ENCODE measurements around the gene CYP39A1. TPM values are rescaled to one million over a fixed set of nuclear protein-coding genes. Genes with fewer than 3 reads are reported as not detected.

The CYP39A1 gene
- total and polyA plus RNA-seq, 4 donors: 2.2 to 10.8 (median 5.5) TPM

DNA sequence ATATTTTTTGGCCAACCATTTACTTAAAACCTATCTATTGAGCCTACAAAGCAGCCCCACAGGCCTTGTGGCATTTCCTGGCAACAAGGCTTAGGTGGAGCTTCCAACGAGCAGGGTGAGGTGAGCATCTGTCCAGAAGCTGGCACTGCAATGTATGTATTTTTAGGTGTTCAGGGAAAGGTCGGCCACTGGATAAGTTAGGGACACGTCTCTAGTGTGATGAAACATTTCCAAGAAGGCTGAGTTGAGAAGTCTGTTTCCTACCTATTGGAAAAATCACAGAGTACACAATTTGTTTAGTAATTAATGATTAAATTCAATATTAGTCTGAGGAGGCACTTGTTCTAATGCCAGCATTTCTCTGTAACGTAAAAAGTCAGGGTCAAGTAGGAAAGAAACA is 143.6 kb downstream of the CYP39A1 start:
- no peak overlapping the region for H3K27ac ChIP-seq (ENCODE audit: low read depth, low read length)
- no peaks in the 10 kb centered on the region for H3K4me1 ChIP-seq (ENCODE audit: control insufficient read depth, insufficient read depth, low read length)

DNA sequence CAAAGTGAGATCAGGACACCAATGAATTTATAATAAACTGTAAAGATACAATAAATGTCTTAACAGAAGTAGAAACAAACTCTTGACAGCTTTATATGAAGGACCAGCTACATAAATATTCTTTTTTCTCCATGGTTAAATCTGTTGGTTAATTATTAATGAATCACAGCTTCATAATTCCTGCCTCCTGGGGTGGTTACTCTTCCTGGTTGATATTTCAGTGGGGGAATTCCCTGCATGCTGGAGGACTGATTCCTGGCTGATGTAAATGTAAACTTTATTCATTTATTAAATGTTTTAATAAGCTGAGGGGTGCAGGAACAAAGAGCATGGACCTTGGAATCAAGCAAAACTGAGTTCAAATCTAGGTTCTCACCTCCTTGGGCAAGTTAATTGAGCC is 145.2 kb downstream of the CYP39A1 start:
- no peak overlapping the region for H3K27ac ChIP-seq (ENCODE audit: low read depth, low read length)
- H3K9me3 ChIP-seq (ENCODE audit: control insufficient read depth, insufficient read depth, low read length): no peaks in the 10 kb centered on the region
- no peaks in the 10 kb centered on the region for H3K27me3 ChIP-seq (ENCODE audit: control insufficient read depth, insufficient read depth, low read length)
- no peaks in the 10 kb centered on the region for H3K4me1 ChIP-seq (ENCODE audit: control insufficient read depth, insufficient read depth, low read length)
- no peak for DNase-seq (ENCODE audit: low read depth in 4 of 6, low spot score in 6 of 6)
- no peak overlapping the region for H3K4me3 ChIP-seq (ENCODE audit: low read depth, low read length)
- H3K36me3 ChIP-seq (ENCODE audit: control insufficient read depth, insufficient read depth, low read length): no peaks in the 10 kb centered on the region

More for the DNA sequence above, 143.6 kb downstream of the CYP39A1 start:
- WGBS (ENCODE audit: insufficient coverage): no CpG with 5 or more reads among the region's 4 CpGs
- no peaks in the 10 kb centered on the region for H3K36me3 ChIP-seq (ENCODE audit: control insufficient read depth, insufficient read depth, low read length)
- DNase-seq (ENCODE audit: low read depth in 4 of 6, low spot score in 6 of 6): no peak
- no peaks in the 10 kb centered on the region for H3K9me3 ChIP-seq (ENCODE audit: control insufficient read depth, insufficient read depth, low read length)
- no peak overlapping the region for H3K4me3 ChIP-seq (ENCODE audit: low read depth, low read length)
- H3K27me3 ChIP-seq (ENCODE audit: control insufficient read depth, insufficient read depth, low read length): no peaks in the 10 kb centered on the region

DNA sequence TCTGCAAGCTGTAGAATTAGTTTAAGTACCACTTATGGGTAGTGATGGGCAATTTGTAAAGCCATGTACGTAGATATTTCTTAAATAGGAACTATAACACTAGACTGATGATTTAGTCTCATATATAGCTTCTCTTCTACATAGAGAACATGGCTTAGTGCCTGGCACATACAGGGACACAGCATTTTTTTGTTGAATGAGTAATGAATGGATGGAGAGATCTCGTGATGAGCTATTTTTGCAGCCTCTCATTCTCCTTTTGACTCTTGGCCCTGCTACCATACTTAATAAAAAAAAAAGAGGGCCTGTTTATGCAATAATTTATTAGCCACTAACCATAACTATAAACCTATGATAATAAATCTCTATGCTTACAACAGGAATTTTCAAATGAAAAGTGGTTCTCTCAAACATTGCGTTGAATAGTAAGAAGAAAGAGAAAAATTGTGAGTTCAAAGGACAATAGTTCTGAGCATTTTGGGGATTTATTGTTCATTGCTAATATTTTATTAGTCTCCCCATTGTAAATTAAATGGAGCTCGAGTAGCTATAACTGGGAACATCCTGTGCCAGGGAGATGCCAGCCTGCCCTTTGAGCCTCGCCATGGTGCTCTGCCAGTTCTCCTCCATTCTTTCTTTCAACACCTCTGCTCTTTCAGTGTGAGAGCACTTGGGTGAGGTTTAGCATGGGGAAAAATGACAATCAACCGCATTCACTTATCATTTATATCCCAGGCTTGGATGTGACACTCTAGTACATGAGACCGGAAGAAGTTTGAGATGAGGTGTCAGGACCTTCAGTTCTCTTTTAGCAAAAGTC is 146.7 kb downstream of the CYP39A1 start:
- Histone ChIP-seq H3K4me1 (ENCODE audit: control insufficient read depth, insufficient read depth, low read length) (no peaks in the 10 kb centered on the region), H3K4me3 (ENCODE audit: low read depth, low read length) (no peak overlapping the region), H3K27me3 (ENCODE audit: control insufficient read depth, insufficient read depth, low read length) (no peaks in the 10 kb centered on the region), H3K27ac (ENCODE audit: low read depth, low read length) (no peak overlapping the region), H3K9me3 (ENCODE audit: control insufficient read depth, insufficient read depth, low read length) (no peaks in the 10 kb centered on the region), H3K36me3 (ENCODE audit: control insufficient read depth, insufficient read depth, low read length) (no peaks in the 10 kb centered on the region)
- no CpG with 5 or more reads among the region's 7 CpGs for WGBS (ENCODE audit: insufficient coverage)
- no peak for DNase-seq (ENCODE audit: low read depth in 4 of 6, low spot score in 6 of 6)

DNA sequence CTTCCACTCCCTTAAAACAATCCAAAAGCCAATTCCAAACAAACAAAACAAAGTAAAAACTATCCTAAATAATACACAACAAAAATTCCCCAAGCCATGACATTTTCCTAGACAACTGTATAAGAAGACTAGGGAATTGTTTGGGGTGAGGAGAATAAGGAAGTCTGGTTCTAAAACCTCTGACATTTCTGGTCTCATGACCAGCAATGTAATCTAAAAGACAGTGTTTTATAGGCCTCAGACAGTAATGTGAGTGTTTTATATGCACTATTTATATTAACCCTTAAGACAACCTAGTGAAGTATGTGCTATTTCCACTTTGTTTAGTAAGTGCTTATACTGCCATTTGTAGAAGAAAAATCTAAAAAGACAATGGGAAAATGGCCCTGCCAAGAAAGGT is 148.4 kb downstream of the CYP39A1 start:
- no peaks in the 10 kb centered on the region for H3K4me1 ChIP-seq (ENCODE audit: control insufficient read depth, insufficient read depth, low read length)
- no peak for DNase-seq (ENCODE audit: low read depth in 4 of 6, low spot score in 6 of 6)
- H3K9me3 ChIP-seq (ENCODE audit: control insufficient read depth, insufficient read depth, low read length): no peaks in the 10 kb centered on the region
- no peak overlapping the region for H3K27ac ChIP-seq (ENCODE audit: low read depth, low read length)
- no peak overlapping the region for H3K4me3 ChIP-seq (ENCODE audit: low read depth, low read length)
- H3K27me3 ChIP-seq (ENCODE audit: control insufficient read depth, insufficient read depth, low read length): no peaks in the 10 kb centered on the region
- no peaks in the 10 kb centered on the region for H3K36me3 ChIP-seq (ENCODE audit: control insufficient read depth, insufficient read depth, low read length)

DNA sequence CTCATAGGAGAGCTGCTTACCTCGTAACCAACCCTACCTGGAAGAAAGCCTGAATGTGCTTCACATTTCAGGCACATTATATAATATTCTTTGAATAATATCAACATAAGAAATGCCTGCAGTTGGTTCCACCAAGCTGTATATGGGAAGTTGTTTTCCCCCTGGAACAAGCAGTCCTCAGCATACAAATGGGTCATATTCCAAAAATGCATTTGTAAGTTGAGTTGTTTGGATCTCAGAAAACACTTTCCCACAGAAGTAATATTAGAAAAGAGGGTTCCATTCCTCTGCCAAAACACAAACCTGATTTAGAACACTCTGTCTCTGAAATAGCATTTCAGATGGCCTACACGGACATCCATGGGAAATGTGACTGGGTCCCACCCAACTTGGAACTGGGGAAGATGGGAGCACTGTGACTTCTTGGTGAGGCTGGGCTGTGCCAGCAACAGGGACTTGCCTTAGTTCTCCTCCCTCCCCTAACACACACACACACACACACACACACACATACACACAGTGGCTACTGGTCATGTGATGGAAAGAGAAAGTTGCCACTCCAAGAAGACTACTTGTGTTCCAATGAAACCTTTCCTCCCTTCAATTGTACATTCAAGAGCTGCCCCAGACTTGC is 150.0 kb downstream of the CYP39A1 start:
- WGBS (ENCODE audit: insufficient coverage): no CpG with 5 or more reads among the region's 2 CpGs

DNA sequence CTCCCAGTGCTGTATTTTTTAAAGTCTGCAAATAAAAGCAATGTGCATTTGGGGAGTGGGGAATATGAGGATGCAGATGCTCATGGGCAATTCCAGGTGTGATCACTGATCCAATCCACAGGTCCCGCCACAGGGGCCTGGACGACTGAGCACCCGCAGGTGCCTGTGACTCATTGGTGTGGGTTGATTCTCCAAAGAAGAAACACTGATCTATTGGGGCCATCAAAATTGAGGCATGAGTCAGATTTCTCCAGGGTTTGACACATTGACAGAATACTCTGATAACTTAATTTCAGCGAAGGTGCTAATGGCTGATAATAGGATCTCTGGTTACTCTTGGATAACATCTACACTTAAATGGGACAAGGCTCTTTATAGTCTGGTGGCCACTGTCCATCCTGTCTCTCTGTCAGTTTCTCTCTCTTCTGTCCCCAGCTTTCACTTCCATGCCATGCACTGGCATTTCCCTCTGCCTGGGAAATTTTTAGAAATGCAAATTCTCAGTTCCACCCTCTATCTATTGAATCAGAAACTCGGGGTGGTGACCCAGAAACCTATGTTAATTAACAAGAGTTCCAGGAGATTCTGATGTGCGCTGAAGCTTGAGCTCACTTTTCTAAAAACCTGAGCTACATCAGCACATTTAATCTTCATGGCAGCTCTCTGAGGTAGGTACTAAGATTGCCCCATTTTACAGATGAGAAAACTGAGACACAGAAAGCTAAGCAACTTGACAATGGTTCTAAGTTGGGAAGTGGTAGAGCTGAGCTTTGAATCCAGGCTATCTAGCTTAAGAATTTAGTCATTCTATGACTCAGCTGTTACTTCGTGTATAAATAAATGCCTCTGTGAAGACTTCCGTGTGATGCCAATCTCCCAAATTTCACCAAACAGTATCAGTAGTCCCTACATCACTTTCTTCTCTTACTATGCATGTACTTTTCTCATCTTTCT is 151.2 kb downstream of the CYP39A1 start:
- Histone ChIP-seq H3K4me3 (ENCODE audit: low read depth, low read length) (no peak overlapping the region), H3K27me3 (ENCODE audit: control insufficient read depth, insufficient read depth, low read length) (no peaks in the 10 kb centered on the region), H3K9me3 (ENCODE audit: control insufficient read depth, insufficient read depth, low read length) (no peaks in the 10 kb centered on the region), H3K27ac (ENCODE audit: low read depth, low read length) (no peak overlapping the region), H3K4me1 (ENCODE audit: control insufficient read depth, insufficient read depth, low read length) (no peaks in the 10 kb centered on the region), H3K36me3 (ENCODE audit: control insufficient read depth, insufficient read depth, low read length) (no peaks in the 10 kb centered on the region)
- DNase-seq (ENCODE audit: low read depth in 4 of 6, low spot score in 6 of 6): no peak
- WGBS (ENCODE audit: insufficient coverage): 93% methylated on average over 5 of the region's 8 CpGs

More for the DNA sequence above, 150.0 kb downstream of the CYP39A1 start:
- H3K36me3 ChIP-seq (ENCODE audit: control insufficient read depth, insufficient read depth, low read length): no peaks in the 10 kb centered on the region
- H3K27me3 ChIP-seq (ENCODE audit: control insufficient read depth, insufficient read depth, low read length): no peaks in the 10 kb centered on the region
- no peaks in the 10 kb centered on the region for H3K4me1 ChIP-seq (ENCODE audit: control insufficient read depth, insufficient read depth, low read length)
- H3K27ac ChIP-seq (ENCODE audit: low read depth, low read length): no peak overlapping the region
- H3K4me3 ChIP-seq (ENCODE audit: low read depth, low read length): no peak overlapping the region
- H3K9me3 ChIP-seq (ENCODE audit: control insufficient read depth, insufficient read depth, low read length): no peaks in the 10 kb centered on the region
- DNase-seq (ENCODE audit: low read depth in 4 of 6, low spot score in 6 of 6): no peak

DNA sequence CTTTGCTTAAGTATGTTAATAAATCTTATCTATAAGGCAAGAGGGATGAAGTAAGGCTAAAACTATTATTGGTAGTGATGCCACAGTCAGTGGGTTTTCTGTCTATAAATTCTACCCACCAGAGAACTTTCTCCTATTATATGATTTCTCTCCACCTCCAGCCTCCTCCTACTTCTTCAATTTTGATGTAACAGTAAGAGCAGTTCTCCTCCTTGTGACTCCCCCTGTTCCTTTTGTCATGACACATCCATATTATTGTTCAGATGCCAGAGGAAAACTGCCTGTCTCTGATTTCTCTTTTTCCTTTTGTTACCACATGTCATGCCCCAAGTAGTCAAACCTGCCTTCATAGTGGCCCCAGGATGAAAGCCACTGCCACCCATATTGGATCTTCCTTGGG is 152.2 kb downstream of the CYP39A1 start:
- Histone ChIP-seq H3K27me3 (ENCODE audit: control insufficient read depth, insufficient read depth, low read length) (no peaks in the 10 kb centered on the region), H3K9me3 (ENCODE audit: control insufficient read depth, insufficient read depth, low read length) (no peaks in the 10 kb centered on the region), H3K4me1 (ENCODE audit: control insufficient read depth, insufficient read depth, low read length) (no peaks in the 10 kb centered on the region), H3K4me3 (ENCODE audit: low read depth, low read length) (no peak overlapping the region), H3K36me3 (ENCODE audit: control insufficient read depth, insufficient read depth, low read length) (no peaks in the 10 kb centered on the region), H3K27ac (ENCODE audit: low read depth, low read length) (no peak overlapping the region)
- no peak for DNase-seq (ENCODE audit: low read depth in 4 of 6, low spot score in 6 of 6)

Other genes starting within 250 kb of the CYP39A1 start
- gene RCAN2, start 161.4 kb downstream of the CYP39A1 start, total RNA-seq: 10 to 100 TPM; 16.4 to 57.5 TPM
- 10 to 100 TPM; 63.1 to 80.3 TPM for gene RCAN2, start 161.4 kb downstream of the CYP39A1 start, polyA plus RNA-seq (ENCODE audit: insufficient read length in 2 of 2)
- gene SLC25A27, start 157 bp upstream of the CYP39A1 start, total RNA-seq: 10 to 100 TPM; 43.5 to 44.6 TPM
- gene SLC25A27, start 157 bp upstream of the CYP39A1 start, polyA plus RNA-seq (ENCODE audit: insufficient read length in 2 of 2): 10 to 100 TPM; 65.1 to 69.5 TPM
- 1 to 10 TPM in 1 of 2 donors, under 1 TPM in 1; 0.44 to 1.2 TPM for gene TDRD6, start 35.1 kb upstream of the CYP39A1 start, total RNA-seq
- gene TDRD6, start 35.1 kb upstream of the CYP39A1 start, polyA plus RNA-seq (ENCODE audit: insufficient read length in 2 of 2): 1 to 10 TPM; 3.4 to 3.8 TPM
- gene PLA2G7, start 82.6 kb upstream of the CYP39A1 start, total RNA-seq: 10 to 100 TPM in 1 of 2 donors, 1 to 10 TPM in 1; 5.4 to 10.9 TPM
- 1 to 10 TPM; 7.7 to 9.0 TPM for gene PLA2G7, start 82.6 kb upstream of the CYP39A1 start, polyA plus RNA-seq (ENCODE audit: insufficient read length in 2 of 2)
- gene ANKRD66, start 94.1 kb upstream of the CYP39A1 start, total RNA-seq: 1 to 10 TPM in 1 of 2 donors, under 1 TPM in 1; 0.69 to 3.5 TPM
- gene ANKRD66, start 94.1 kb upstream of the CYP39A1 start, polyA plus RNA-seq (ENCODE audit: insufficient read length in 2 of 2): 1 to 10 TPM; 1.9 to 3.2 TPM
- under 1 TPM in 1 of 2 donors, not detected in 1; 0.06 TPM for gene MEP1A, start 140.6 kb upstream of the CYP39A1 start, total RNA-seq
- gene MEP1A, start 140.6 kb upstream of the CYP39A1 start, polyA plus RNA-seq (ENCODE audit: insufficient read length in 2 of 2): under 1 TPM; 0.08 to 0.09 TPM

Measured in spinal cord (tissue), 10 donors.